NCI-H2081 (cell line): ENCODE measurements around the gene HADHB.
"Not testable (repeated sequence)": the region's sequence is repeated elsewhere in the genome, so short reads cannot be mapped to it uniquely, and the experiment has no call there.

Experiments used
- DNase-seq, 2 experiments: peaks; one replicate each; lab custom pipeline; 2025; lab: John Stamatoyannopoulos, UW

The HADHB gene

DNA sequence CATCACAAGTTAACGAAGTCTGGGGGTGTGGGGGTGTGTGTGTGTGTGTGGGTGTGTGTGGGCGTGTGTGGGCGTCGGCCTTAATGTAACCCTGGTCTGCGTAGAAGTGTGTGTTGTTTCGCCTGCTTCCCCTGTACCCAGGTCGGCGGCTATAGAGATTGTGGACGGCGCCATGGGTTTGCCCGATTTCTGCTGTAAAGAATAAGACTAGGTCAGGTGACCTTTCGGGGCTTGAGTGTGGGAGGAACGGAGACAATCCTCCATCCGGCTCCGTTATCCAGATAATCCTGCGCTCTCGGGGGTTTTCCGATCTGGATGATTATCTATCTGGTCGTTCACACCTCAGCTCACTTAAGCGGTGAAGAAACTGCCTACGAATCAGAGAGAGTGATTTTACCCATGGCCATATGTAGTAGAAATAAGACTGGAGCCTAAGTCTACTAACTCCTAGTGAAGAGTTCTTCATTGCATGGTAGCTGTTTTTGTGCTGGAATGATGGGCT lies 543 bp downstream of the HADHB start:
- DNase-seq = peak in 1 of 2 experiments; percentile 40

GRCh38 chr2:26245810-26246209 lies 1.1 kb downstream of the HADHB start:
- no peak for DNase-seq

- DNase-seq = no peak
Observed at GRCh38 chr2:26246818-26247217, 2.1 kb downstream of the HADHB start.

GRCh38 chr2:26249625-26250024 lies 4.9 kb downstream of the HADHB start:
- no peak for DNase-seq

DNA sequence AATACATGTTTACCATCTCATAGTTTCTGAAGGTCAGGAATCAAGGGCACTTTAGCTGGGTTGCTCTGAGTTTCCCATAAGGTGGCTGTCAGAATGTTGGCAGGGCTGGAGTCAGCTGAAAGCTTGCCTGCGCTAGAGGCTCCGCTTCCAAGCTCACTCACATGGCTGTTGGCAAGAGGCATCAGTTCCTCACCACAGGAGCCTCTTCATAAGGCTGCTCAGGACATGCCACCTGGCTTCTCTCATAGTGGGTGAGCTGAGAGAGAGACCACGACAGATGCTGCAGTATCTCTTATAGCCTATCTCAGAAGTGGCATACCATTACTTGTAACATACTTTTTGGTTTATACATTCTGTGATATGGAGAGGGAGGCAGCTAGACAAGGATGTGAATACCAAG lies 7.2 kb downstream of the HADHB start:
- peak; percentile 35 to 75 for DNase-seq

DNA sequence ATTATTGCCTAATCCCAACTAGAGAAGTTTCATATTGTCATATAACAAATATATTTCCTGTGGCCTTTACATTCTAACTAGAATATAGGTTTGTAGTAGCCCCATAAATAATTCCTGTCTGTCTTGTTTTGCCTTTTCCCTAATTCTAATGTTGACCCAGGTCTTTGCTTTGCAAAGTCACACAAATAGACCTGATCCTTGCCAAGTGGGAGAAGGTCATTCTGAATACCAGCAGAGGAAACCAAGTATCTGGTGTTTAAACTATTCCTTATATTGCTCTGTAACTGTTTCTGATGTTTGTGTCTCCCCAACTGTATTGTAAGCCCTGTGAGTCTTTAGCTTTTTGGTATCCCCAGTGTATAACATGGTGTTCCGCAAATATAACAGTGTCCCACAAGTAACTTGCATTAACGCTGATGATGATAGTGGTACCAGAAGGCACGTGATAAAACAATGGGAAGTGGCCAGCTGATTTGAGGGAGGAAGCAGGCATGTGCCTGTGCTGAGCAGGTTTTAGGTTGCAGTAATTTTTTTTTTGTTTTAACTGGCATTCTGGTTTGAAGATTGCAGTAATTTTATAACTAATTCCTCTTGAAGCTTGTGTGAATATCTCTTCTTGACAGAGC lies 11.1 kb downstream of the HADHB start:
- DNase-seq = no peak

DNA sequence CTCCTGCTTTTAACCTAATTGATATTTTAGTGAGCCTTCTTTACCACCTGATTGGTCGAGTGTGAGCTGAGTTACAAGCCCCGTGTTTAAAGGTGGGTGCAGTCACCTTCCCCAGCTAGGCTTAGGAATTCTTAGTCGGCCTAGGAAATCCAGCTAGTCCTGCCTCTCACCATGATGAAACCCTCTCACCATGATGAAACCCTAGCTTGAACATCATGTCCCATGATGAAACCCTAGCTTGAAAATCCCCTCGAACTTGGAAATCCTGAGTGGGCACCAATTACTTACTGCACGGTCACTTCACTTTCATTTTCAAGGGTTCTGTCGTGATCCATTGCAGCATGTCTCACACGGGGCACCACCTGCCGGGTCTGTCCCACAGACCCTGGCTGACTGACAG lies 14.1 kb downstream of the HADHB start:
- not testable (repeated sequence) for DNase-seq

DNA sequence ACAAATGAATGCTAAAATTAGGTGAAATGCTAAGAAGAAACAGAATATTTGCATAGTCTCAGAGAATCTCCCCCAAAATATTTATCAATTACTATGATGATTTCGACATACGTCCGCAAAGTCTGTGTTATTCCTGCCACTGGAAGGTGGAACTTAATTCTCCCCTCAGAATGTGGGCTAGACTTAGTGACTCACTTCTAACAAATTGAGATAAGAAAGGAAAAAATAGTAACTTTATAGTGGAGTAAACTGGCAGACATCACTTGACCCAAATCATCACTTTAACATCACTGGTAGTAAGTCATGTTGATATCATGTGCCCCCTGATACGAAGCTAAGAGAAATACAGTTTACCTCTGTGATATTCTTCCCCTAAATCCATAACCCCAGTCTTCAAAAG lies 23.5 kb downstream of the HADHB start:
- no peak for DNase-seq

GRCh38 chr2:26268670-26269385 lies 24.1 kb downstream of the HADHB start:
- not testable (repeated sequence) for DNase-seq

GRCh38 chr2:26269571-26270158 lies 24.9 kb downstream of the HADHB start:
- DNase-seq = no peak

DNA sequence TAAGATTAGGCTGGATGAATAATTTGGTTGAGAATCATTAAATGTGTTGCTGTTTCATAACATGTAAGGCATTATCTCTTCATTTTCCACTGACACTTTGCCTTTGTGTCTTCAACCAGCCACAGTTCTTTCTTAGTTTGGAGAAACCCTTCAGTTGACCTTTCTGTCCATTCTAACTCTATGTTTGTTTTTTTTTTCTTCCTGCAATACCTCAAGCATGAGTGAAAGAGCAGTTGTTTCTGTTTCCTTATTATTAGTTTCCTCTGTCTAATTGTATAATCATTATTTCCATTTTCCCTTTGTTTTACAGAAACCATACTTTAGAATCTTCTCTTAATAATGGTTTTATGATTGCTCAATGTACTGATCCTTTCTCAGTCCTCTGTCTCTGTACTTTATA lies 25.6 kb downstream of the HADHB start:
- no peak for DNase-seq

DNA sequence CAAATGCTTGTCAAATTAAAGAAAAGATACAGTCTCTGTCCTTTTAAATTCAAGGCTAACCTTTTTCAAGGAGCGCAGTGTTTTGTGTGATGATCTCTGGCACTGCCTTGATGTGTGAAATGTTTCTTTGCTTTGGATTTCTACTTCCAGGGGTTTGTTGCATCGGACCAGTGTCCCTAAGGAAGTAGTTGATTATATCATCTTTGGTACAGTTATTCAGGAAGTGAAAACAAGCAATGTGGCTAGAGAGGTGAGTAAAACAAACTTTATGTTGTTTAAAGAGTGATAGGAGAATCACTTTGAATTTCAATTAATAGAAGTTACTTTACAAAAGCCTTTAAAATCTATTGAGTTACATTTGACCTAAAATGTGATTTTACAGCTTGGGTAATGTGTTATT lies 28.8 kb downstream of the HADHB start:
- DNase-seq = no peak

- DNase-seq = peak in 1 of 2 experiments; percentile 57
Observed at GRCh38 chr2:26274058-26274613, 29.4 kb downstream of the HADHB start.

GRCh38 chr2:26276484-26277227 lies 31.9 kb downstream of the HADHB start:
- no peak for DNase-seq

GRCh38 chr2:26279886-26280285 lies 35.1 kb downstream of the HADHB start:
- DNase-seq = no peak

DNA sequence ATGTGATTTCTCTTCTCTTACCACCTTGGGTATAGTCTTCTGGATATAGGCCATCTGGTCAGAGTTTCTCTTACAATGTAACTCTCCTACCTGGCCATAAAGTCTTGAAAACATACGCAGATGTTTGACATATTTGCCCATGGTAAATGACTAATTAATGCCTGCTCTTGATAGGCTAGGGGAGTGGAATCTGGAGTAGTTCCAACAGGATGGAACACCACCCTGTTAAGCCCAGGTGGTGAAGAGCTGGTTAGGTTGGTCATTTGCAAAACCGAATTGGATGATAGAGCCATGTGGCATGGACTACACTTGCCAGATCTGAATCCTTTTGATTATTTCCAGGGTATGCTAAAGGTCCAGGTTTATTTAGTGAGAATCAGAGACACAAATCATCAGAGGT lies 36.5 kb downstream of the HADHB start:
- peak in 1 of 2 experiments; percentile 35 for DNase-seq

- DNase-seq = no peak
Observed at GRCh38 chr2:26283606-26284005, 38.9 kb downstream of the HADHB start.

DNA sequence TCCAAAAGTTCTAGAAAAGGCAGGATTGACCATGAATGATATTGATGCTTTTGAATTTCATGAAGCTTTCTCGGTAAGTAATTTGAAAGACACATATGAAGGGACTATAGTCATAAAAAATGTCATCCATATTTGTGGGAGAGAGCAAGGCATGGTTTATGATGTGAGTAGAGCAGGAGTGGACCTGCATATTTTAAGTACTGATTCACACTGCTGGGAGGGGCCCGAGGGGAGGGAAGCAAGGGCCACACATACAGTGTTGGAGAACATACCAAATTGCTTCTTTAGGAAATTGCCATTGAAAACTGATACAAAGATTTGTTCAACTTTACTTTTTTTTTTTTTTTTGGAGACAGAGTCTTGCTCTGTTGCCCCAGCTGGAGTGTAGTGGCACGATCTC lies 39.4 kb downstream of the HADHB start:
- no peak for DNase-seq

- no peak for DNase-seq
Observed at GRCh38 chr2:26285931-26286330, 41.2 kb downstream of the HADHB start.

DNA sequence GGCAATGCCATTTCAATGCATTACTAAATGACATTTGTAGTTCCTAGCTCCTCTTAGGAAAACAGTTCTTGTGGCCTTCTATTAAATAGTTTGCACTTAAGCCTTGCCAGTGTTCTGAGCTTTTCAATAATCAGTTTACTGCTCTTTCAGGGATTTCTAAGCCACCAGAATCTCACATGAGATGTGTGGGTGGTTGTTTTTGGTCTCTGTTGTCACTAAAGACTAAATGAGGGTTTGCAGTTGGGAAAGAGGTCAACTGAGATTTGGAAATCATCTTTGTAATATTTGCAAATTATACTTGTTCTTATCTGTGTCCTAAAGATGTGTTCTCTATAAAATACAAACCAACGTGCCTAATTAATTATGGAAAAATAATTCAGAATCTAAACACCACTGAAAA lies 45.3 kb downstream of the HADHB start:
- DNase-seq = no peak

DNA sequence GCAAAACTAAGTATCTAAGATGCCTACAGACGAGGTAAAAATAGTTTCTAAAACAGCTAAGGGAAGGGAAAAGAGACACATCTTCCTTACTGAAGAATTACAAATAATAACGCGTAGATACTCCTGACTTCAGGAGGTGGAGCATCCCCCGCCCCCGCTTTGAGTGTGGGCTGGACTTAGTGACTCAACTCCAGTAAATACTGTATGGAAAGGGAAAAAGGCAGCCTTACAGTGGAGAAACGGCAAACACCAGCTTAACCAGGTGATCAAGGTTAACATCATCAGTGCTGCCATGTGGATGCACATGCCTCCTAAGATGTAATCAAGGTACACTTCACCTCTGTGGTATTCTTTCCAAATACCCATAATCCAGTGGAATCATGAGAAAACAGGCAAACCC lies 47.9 kb downstream of the HADHB start:
- no peak for DNase-seq

GRCh38 chr2:26295511-26295910 lies 50.8 kb downstream of the HADHB start:
- no peak for DNase-seq
